Vagina (tissue), 2 donors: Measurements from ENCODE around the gene BARD1.

ENCODE experiments used
- POLR2A ChIP-seq, 2 donors: fragments of 450-650 bp; IDR thresholded peaks; one replicate each; pipeline ENCODE4 v1.6.1; 2017; ENCODE audit warnings: antibody characterized with exemption in 2 of 2, mild to moderate bottlenecking in 2 of 2, moderate library complexity in 2 of 2
- TF ChIP-seq, protein P1 (sequence below), 3 experiments: fragments of 450-650 bp in 2 of 3; fragments of 200-600 bp in 1 of 3; sonication (generic) in 1 of 3; IDR thresholded peaks; one replicate each; pipeline ENCODE4 v1.5.1; 2017 to 2019; ENCODE audit warnings: antibody characterized with exemption in 3 of 3, mild to moderate bottlenecking in 2 of 3, moderate library complexity in 2 of 3

DNA sequence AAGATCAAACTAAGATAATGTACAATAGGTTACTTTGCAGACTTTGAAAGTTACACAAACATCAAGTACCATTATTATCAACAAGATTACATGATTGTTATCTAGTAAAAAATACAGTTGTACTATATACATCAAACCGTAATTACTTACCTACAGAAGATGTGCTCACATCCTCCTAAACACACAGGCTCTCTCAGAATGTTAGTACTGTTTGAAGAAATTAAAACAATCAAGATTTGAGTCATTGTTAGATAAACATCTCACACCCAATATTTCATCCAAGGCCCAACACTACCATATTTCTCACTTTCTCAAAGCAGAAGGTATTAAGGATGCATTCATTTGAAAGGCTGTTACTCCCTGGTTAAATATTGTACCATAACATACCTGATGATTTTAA is 12.6 kb downstream of the BARD1 start:
- no peak for TF ChIP-seq POLR2A (IDR thresholded peaks at IDR 0.05)
- TF ChIP-seq, protein P1, sequence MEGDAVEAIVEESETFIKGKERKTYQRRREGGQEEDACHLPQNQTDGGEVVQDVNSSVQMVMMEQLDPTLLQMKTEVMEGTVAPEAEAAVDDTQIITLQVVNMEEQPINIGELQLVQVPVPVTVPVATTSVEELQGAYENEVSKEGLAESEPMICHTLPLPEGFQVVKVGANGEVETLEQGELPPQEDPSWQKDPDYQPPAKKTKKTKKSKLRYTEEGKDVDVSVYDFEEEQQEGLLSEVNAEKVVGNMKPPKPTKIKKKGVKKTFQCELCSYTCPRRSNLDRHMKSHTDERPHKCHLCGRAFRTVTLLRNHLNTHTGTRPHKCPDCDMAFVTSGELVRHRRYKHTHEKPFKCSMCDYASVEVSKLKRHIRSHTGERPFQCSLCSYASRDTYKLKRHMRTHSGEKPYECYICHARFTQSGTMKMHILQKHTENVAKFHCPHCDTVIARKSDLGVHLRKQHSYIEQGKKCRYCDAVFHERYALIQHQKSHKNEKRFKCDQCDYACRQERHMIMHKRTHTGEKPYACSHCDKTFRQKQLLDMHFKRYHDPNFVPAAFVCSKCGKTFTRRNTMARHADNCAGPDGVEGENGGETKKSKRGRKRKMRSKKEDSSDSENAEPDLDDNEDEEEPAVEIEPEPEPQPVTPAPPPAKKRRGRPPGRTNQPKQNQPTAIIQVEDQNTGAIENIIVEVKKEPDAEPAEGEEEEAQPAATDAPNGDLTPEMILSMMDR (IDR thresholded peaks at IDR 0.05), result no peak
